Endothelial cell of umbilical vein (primary cell): ENCODE data around the gene MT1F. TPM values are rescaled to one million over a fixed set of nuclear protein-coding genes. Genes with fewer than 3 reads are reported as not detected.
"Not testable (repeated sequence)": the region's sequence is repeated elsewhere in the genome, so short reads cannot be mapped to it uniquely, and the experiment has no call there.

Experiments used
- BruUV-seq: library from RNA; stranded (reverse); fragments of 400-500 nt; replicated peaks from 2 replicates; lab custom pipeline; 2021; lab: Mats Ljungman, UMichigan
- CTCF ChIA-PET: fragments of 300-600, 350-600 bp; sonication (Branson Sonifier 250); formaldehyde crosslinking; loops from one replicate; lab custom pipeline; 2021; ENCODE audit warnings: antibody characterized with exemption, inconsistent platforms; lab: Charles Lee
- POLR2A ChIA-PET: fragments of 300-600, 350-600 bp; sonication (Branson Sonifier 250); formaldehyde crosslinking; loops from one replicate; lab custom pipeline; 2021; ENCODE audit warnings: antibody characterized with exemption, inconsistent platforms; lab: Charles Lee
- DNase-seq: peaks from one replicate; pipeline ENCODE4 v3.0.0-alpha.2; 2011; ENCODE audit warnings: low read depth, low spot score
- FAIRE-seq: peaks from 2 replicates; lab custom pipeline; 2011; peaks lifted over from hg19 to GRCh38; lab: Jason Lieb, UNC
- H2AFZ ChIP-seq: 2 replicates; pipeline ENCODE4 v1.6.0; 2012; ENCODE audit warnings: low read depth, low read length, control low read depth, inconsistent platforms
- H3K27ac ChIP-seq: 2 replicates; pipeline ENCODE4 v1.5.1; 2011; ENCODE audit warnings: low read depth, mild to moderate bottlenecking, control low read depth, low read length, moderate library complexity; ENCODE audit not compliant: insufficient read depth
- H3K27me3 ChIP-seq, 2 experiments: 2 replicates each; pipeline versions ENCODE4 v1.6.0 to v1.6.1; 2011; ENCODE audit warnings: low read length in 2 of 2, mixed read lengths in 1 of 2; ENCODE audit not compliant: control insufficient read depth in 2 of 2, insufficient read depth in 2 of 2
- H3K36me3 ChIP-seq, 2 experiments: 2 replicates in 1 of 2; 3 replicates in 1 of 2; pipeline ENCODE4 v1.5.1; 2011; ENCODE audit warnings: low read length in 2 of 2, mild to moderate bottlenecking in 1 of 2, moderate library complexity in 1 of 2; ENCODE audit not compliant: control insufficient read depth in 2 of 2, insufficient read depth in 2 of 2; ENCODE audit errors: extremely low read depth in 1 of 2
- H3K4me1 ChIP-seq: 3 replicates; pipeline ENCODE4 v1.5.1; 2011; ENCODE audit warnings: mild to moderate bottlenecking, low read length; ENCODE audit not compliant: control insufficient read depth, insufficient read depth; ENCODE audit errors: extremely low read depth
- H3K4me2 ChIP-seq: 2 replicates; pipeline ENCODE4 v1.6.1; 2011; ENCODE audit warnings: low read length, control low read depth, mixed read lengths; ENCODE audit not compliant: insufficient read depth
- H3K4me3 ChIP-seq, 3 experiments: fragments of 200-600 bp in 1 of 3; sonication (generic), shearing (Covaris generic) in 1 of 3; replicated peaks in 1 of 3; 2 replicates each; pipeline ENCODE4 v1.5.1; 2011 to 2016; ENCODE audit warnings: control low read depth in 3 of 3, low read length in 3 of 3, mild to moderate bottlenecking in 2 of 3, inconsistent platforms in 1 of 3, low read depth in 1 of 3, moderate library complexity in 1 of 3; ENCODE audit not compliant: insufficient read depth in 1 of 3
- H3K79me2 ChIP-seq: 2 replicates; pipeline ENCODE4 v1.6.0; 2012; ENCODE audit warnings: low read length, inconsistent platforms; ENCODE audit not compliant: control insufficient read depth, insufficient read depth
- H3K9ac ChIP-seq: replicated peaks from 2 replicates; pipeline ENCODE3; 2011; ENCODE audit warnings: low read length, control low read depth; ENCODE audit not compliant: insufficient read depth; ENCODE audit errors: extremely low read depth
- H3K9me1 ChIP-seq: replicated peaks from 3 replicates; pipeline ENCODE4 v1.6.0; 2011; ENCODE audit warnings: mild to moderate bottlenecking, low read length; ENCODE audit not compliant: control insufficient read depth, insufficient read depth; ENCODE audit errors: extremely low read depth
- H3K9me3 ChIP-seq: replicated peaks from 2 replicates; pipeline ENCODE4 v1.5.1; 2012; ENCODE audit warnings: low read length, inconsistent platforms; ENCODE audit not compliant: control insufficient read depth, insufficient read depth
- H4K20me1 ChIP-seq: replicated peaks from 2 replicates; pipeline ENCODE3; 2011; ENCODE audit warnings: mild to moderate bottlenecking, low read length; ENCODE audit not compliant: control insufficient read depth, insufficient read depth; ENCODE audit errors: extremely low read depth
- CTCF ChIP-seq, 2 donors: IDR thresholded peaks; 1 replicate in 1 of 2; 2 replicates in 1 of 2; pipeline ENCODE4 v1.5.1; 2011; ENCODE audit warnings: low read length in 2 of 2, mild to moderate bottlenecking in 2 of 2, moderate library complexity in 2 of 2, control low read depth in 1 of 2, inconsistent platforms in 1 of 2, low read depth in 1 of 2; ENCODE audit not compliant: insufficient read depth in 1 of 2; ENCODE audit errors: extremely low read depth in 1 of 2
- JUN ChIP-seq: IDR thresholded peaks from 2 replicates; pipeline ENCODE4 v1.6.1; 2011; ENCODE audit warnings: borderline replicate concordance, low read depth; ENCODE audit not compliant: insufficient read length, insufficient read depth
- dilution Hi-C: fragments of 300-500 bp; cut with MboI; formaldehyde crosslinking; loops from one replicate; pipeline ENCODE4 v1.15.0; 2019; ENCODE audit warnings: low sequenced_read_pairs; ENCODE audit not compliant: extremely low pct_ligation_motif_present
- intact Hi-C: fragments of 100-400 bp; cut with micrococcal nuclease; formaldehyde crosslinking; loops from one replicate; pipeline ENCODE4 v1.10.0; 2022
- polyA plus RNA-seq, 4 experiments: library from polyadenylated mRNA; depleted of rRNA in 3 of 4; stranded (reverse) in 3 of 4; unstranded in 1 of 4; fragments of >200 nt; gene quantifications; 2 replicates each; pipeline versions ENCODE4 v1.2.1 to v1.2.3, GENCODE V29; 2011 to 2012; ENCODE audit warnings: missing spikeins in 1 of 4
- total RNA-seq: library from RNA; stranded (reverse); gene quantifications from 2 replicates; pipeline ENCODE4 v1.2.3, GENCODE V29; 2021

Gene MT1F
- total and polyA plus RNA-seq, 2 donors (not counting 3 experiments of a cell fraction or from before 2014, with no cell fraction given) = 2.2 to 2.6 TPM

GRCh38 chr16:56673921-56674320 lies 16.2 kb downstream of the MT1F start:
- FAIRE-seq = peak; percentile 84
- dilution Hi-C loops = no loop called here
- BruUV-seq = no TSS peak

GRCh38 chr16:56674570-56674969 lies 16.8 kb downstream of the MT1F start:
- H3K4me3 ChIP-seq, H3K79me2 ChIP-seq, H3K9me3 ChIP-seq, dilution Hi-C loops, H3K9me1 ChIP-seq, H4K20me1 ChIP-seq, FAIRE-seq, POLR2A ChIA-PET, H3K36me3 ChIP-seq, DNase-seq, H3K4me1 ChIP-seq, H3K27ac ChIP-seq, H2AFZ ChIP-seq, H3K4me2 ChIP-seq, H3K9ac ChIP-seq, BruUV-seq: not testable (repeated sequence)
- H3K27me3 ChIP-seq = peaks cover 43 to 53% of the 10 kb centered on the region in 2 experiments
- intact Hi-C loops = loop anchor here (1.0 kb wide), 1 partner anchor 28 kb away; no protein-coding TSS in a partner anchor
- CTCF ChIA-PET = interaction anchor here (1.2 kb wide), 2 partner anchors 46 to 113 kb away, joined by 3 to 5 read pairs; no protein-coding TSS in a partner anchor

More at GRCh38 chr16:56673921-56674320, 16.2 kb downstream of the MT1F start:
- Histone ChIP-seq H3K36me3 (no peaks in the 10 kb centered on the region), H3K4me2 (no peak overlapping the region), H3K9me3 (no peaks in the 10 kb centered on the region), H3K79me2 (no peaks in the 10 kb centered on the region), H3K27me3 (peaks cover 48 to 59% of the 10 kb centered on the region in 2 experiments), H3K27ac (no peak overlapping the region), H3K4me1 (peaks cover 3% of the 10 kb centered on the region), H3K9me1 (no peaks in the 10 kb centered on the region), H3K9ac (no peak overlapping the region), H2AFZ (no peak overlapping the region), H3K4me3 (no peak overlapping the region), H4K20me1 (no peaks in the 10 kb centered on the region)
- DNase-seq = peak; percentile 18
- ChIA-PET POLR2A (no interaction called here), CTCF (interaction anchor here (1.0 to 2.4 kb wide), 7 partner anchors 22 to 119 kb away, joined by 3 to 24 read pairs (median 5); partner anchors contain the start of gene MT1B)
- TF ChIP-seq CTCF (IDR thresholded peaks at IDR 0.05; ENCODE audit: extremely low read depth in 1 of 2, insufficient read depth in 1 of 2, low read depth in 1 of 2, low read length in 2 of 2) (peak; percentile 22 to 59), JUN (no peak)
- intact Hi-C loops = loop anchor here (1.0 kb wide), 1 partner anchor 28 kb away; no protein-coding TSS in a partner anchor
